Measurements from ENCODE around the gene TRIP12.
"Not testable (repeated sequence)": the region's sequence is repeated elsewhere in the genome, so short reads cannot be mapped to it uniquely, and the experiment has no call there.

TRIP12 gene

GRCh38 chr2:229810786-229811185 lies 111.0 kb downstream of the TRIP12 start:
- Histone ChIP-seq H3K27ac (no peak overlapping the region), H3K9me3 (replicated peaks in 1 of 11) (no peaks in the 10 kb centered on the region), H4K20me1 (peaks cover 0 to 86% (median 8%) of the 10 kb centered on the region in 11 experiments; a peak in 7 of 22 replicates), H3K4me2 (no peak overlapping the region), H3K27me3 (no peaks in the 10 kb centered on the region), H3K36me3 (peaks cover 91 to 100% (median 99%) of the 10 kb centered on the region in 11 experiments), H3K4me3 (no peak overlapping the region), H3K4me1 (peaks cover 0 to under 1% (median 0%) of the 10 kb centered on the region in 10 experiments; a peak in 2 of 20 replicates), H3K9ac (no peak overlapping the region)
- TF ChIP-seq Cebpa-rat (IDR thresholded peaks at IDR 0.05), result no peak

DNA sequence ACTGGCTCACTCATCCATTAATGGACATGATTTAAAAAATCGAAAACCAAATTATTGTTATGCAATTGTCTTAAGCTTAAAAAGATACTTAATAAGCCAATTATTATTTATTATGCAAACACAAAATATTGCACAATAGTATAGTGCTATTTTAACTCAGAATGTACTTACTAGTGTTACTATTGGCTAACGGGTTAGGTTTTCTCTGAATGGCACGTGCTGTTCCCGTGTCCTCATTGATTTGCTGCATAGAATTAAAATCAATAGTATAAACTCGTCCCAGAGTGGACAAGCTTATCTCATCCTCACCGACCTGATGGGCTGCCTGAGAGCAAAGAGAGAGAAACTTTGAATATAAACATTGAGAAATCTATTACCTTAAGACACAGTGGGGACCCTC lies 116.2 kb downstream of the TRIP12 start:
- no peaks in the 10 kb centered on the region for H3K4me1 ChIP-seq
- H4K20me1 ChIP-seq, result peaks cover 0 to 99% (median 16%) of the 10 kb centered on the region in 11 experiments; a peak in 14 of 22 replicates
- H3K36me3 ChIP-seq, result peaks cover 91 to 100% (median 100%) of the 10 kb centered on the region in 11 experiments
- peak in 5 of 11 experiments; percentile 42 to 58 (median 53); a peak in 5 of 22 replicates for TF ChIP-seq Cebpa-rat (IDR thresholded peaks at IDR 0.05)
- H3K27ac ChIP-seq, result no peak overlapping the region
- H3K9ac ChIP-seq, result no peak overlapping the region
- no peaks in the 10 kb centered on the region for H3K27me3 ChIP-seq
- no peak overlapping the region for H3K4me3 ChIP-seq
- no peaks in the 10 kb centered on the region for H3K9me3 ChIP-seq (replicated peaks in 1 of 11)
- no peak overlapping the region for H3K4me2 ChIP-seq

DNA sequence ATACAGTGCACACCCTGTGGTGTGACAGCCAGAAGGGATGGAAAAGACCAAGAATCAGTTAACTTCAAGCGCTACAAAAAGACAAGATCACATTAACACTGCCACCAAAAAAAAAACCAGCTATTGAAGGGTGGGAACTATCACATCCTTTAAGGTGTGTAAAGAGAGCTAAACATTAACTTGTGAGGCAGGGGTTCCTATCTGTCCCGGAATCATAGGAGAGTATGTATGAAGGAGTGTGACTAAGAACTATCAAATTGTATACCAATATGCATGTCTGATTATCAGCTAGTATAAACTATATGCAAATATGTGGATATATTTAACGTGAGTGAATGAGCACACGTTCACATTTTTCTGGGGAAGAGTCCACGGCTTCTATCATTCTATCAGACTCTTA lies 119.0 kb downstream of the TRIP12 start:
- peaks cover 0 to 96% (median 16%) of the 10 kb centered on the region in 11 experiments; a peak in 14 of 22 replicates for H4K20me1 ChIP-seq
- no peak overlapping the region for H3K27ac ChIP-seq
- H3K4me1 ChIP-seq, result no peaks in the 10 kb centered on the region
- TF ChIP-seq Cebpa-rat (IDR thresholded peaks at IDR 0.05), result no peak
- H3K4me3 ChIP-seq, result no peak overlapping the region
- H3K36me3 ChIP-seq, result peaks cover 91 to 100% (median 100%) of the 10 kb centered on the region in 11 experiments
- H3K9me3 ChIP-seq (replicated peaks in 1 of 11), result no peaks in the 10 kb centered on the region
- H3K27me3 ChIP-seq, result no peaks in the 10 kb centered on the region
- H3K9ac ChIP-seq, result no peak overlapping the region
- H3K4me2 ChIP-seq, result no peak overlapping the region

DNA sequence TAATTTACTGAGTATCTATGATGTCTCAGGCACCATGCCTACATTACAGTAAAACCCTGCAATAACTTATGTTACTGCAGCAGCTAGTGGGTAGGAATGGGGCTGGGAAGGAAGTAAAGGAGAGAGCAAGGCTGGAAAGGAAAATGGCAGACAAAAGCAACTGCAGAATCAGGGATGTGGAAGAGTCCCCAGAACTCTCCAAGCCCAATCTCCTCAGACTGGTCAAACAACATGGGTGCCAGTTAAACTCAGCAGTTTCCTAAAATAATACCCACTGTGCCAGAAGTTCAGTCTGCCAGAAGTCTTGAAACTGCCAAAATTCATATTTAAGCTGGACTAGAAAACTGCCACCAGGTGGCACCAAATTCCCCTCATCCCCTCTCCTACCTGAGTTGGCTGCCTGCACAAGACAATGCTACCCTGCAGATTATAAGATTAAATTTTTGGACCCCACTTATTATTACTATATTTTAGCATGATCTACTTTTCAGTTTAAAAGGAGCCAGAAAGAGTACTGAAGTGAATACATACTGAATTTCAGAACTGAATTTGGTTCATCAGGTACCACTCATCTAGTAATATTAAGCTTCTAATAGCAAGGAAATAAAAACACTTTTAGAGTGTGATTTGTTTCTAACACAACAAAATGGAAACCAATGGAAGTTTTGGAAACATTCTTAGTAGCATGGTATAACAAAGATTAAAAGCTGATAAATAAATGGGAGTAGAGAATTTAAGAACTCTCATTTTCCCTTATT lies 120.6 kb downstream of the TRIP12 start:
- H4K20me1 ChIP-seq, result peaks cover 0 to 96% (median 16%) of the 10 kb centered on the region in 11 experiments; a peak in 14 of 22 replicates
- H3K4me2 ChIP-seq, result no peak overlapping the region
- H3K4me1 ChIP-seq, result no peaks in the 10 kb centered on the region
- H3K36me3 ChIP-seq, result peaks cover 91 to 100% (median 100%) of the 10 kb centered on the region in 11 experiments
- H3K27ac ChIP-seq, result no peak overlapping the region
- H3K27me3 ChIP-seq, result no peaks in the 10 kb centered on the region
- no peak for TF ChIP-seq Cebpa-rat (IDR thresholded peaks at IDR 0.05)
- no peak overlapping the region for H3K9ac ChIP-seq
- no peaks in the 10 kb centered on the region for H3K9me3 ChIP-seq (replicated peaks in 1 of 11)
- no peak overlapping the region for H3K4me3 ChIP-seq

DNA sequence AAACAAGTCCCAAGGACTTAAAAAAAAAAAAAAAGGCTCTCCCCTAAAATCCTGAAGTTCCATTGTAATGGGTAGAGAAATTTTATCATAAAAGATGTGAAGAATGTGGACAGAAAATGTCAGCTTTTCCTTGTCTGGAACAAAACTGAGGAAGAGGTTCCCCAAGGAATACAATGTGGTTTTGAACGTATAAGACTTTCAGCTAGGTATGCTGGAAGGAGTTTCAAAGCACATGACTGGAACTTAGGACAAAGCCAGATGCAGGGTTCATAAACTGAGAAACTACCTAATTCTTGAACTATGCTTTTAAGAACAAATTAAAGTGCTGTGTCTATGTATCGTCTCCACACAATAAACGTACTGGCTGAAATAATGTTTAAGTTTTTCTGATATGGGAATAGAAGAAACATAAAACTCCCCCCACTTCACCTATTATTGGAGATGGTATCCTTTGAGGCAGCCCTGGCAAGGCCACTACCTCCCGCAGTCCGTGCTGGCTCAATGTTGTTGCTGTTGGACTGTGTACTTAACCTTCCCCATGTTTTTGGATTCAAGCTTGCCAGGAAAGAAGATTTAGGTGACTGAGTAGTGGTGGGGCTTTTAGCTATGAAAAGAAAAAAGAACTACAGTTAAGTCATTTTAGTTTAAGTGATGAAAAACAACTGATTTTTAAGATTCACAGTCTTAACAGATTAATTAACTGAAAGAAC lies 123.2 kb downstream of the TRIP12 start:
- Histone ChIP-seq H3K27me3 (no peaks in the 10 kb centered on the region), H3K36me3 (peaks cover 93 to 100% (median 100%) of the 10 kb centered on the region in 11 experiments), H3K9ac (no peak overlapping the region), H3K4me1 (no peaks in the 10 kb centered on the region), H3K27ac (no peak overlapping the region), H4K20me1 (peaks cover 0 to 88% (median 16%) of the 10 kb centered on the region in 11 experiments; a peak in 14 of 22 replicates), H3K4me2 (no peak overlapping the region), H3K9me3 (replicated peaks in 1 of 11) (no peaks in the 10 kb centered on the region), H3K4me3 (no peak overlapping the region)
- no peak for TF ChIP-seq Cebpa-rat (IDR thresholded peaks at IDR 0.05)

- Histone ChIP-seq H4K20me1 (peaks cover 0 to 73% (median 0%) of the 10 kb centered on the region in 11 experiments; a peak in 5 of 22 replicates), H3K4me2 (no peak overlapping the region), H3K27me3 (no peaks in the 10 kb centered on the region), H3K9ac (no peak overlapping the region), H3K9me3 (replicated peaks in 1 of 11) (no peaks in the 10 kb centered on the region), H3K4me3 (no peak overlapping the region), H3K4me1 (peaks cover 0 to 4% (median 0%) of the 10 kb centered on the region in 10 experiments; a peak in 1 of 20 replicates), H3K36me3 (peaks cover 97 to 100% (median 99%) of the 10 kb centered on the region in 11 experiments), H3K27ac (no peak overlapping the region)
- no peak for TF ChIP-seq Cebpa-rat (IDR thresholded peaks at IDR 0.05)
Measured at GRCh38 chr2:229795058-229795457, 126.8 kb downstream of the TRIP12 start.

DNA sequence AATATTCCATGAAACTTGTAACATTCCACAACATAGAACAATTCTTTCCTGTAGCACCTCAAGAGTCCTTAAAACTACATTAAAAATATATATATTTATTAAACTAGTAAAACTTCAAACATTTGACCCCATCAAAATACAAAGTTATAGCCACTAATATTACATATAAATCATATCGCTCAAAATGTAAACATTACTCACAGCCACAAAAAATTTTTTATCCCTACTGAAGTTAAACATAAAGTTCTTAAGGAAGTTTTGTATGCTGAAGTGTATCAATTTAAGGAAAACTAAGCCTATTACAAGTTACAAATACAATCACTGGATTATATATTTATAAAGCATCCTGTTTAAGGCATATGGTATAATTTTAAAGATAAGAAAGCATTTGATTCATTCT lies 127.2 kb downstream of the TRIP12 start:
- Histone ChIP-seq H3K36me3 (peaks cover 97 to 100% (median 99%) of the 10 kb centered on the region in 11 experiments), H3K4me1 (peaks cover 0 to 4% (median 0%) of the 10 kb centered on the region in 10 experiments; a peak in 1 of 20 replicates), H3K27me3 (no peaks in the 10 kb centered on the region), H3K4me3 (no peak overlapping the region), H3K9ac (no peak overlapping the region), H3K27ac (no peak overlapping the region), H3K4me2 (no peak overlapping the region), H4K20me1 (peaks cover 0 to 70% (median 0%) of the 10 kb centered on the region in 11 experiments; a peak in 5 of 22 replicates), H3K9me3 (replicated peaks in 1 of 11) (no peaks in the 10 kb centered on the region)
- TF ChIP-seq Cebpa-rat (IDR thresholded peaks at IDR 0.05), result no peak

DNA sequence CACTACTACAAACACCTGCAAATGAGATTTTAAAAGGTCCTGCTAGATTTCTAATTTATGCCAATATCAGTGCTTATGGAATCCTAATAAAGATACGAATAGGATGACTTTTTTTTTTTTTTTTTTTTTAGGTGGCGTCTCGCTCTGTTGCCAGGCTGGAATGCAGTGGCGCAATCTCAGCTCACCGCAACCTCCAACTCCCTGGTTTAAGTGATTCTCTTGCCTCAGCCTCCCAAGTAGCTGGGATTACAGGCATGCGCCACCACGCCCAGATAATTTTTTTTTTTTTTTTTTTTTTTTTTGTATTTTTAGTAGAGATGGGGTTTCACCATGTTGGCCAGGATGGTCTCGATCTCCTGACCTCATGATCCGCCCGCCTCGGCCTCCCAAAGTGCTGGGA lies 135.5 kb downstream of the TRIP12 start:
- Histone ChIP-seq H3K36me3 (peaks cover 85 to 99% (median 92%) of the 10 kb centered on the region in 11 experiments), H4K20me1 (peaks cover 0 to 50% (median 7%) of the 10 kb centered on the region in 11 experiments; a peak in 7 of 22 replicates), H3K4me1 (peaks cover 0 to 25% (median 6%) of the 10 kb centered on the region in 10 experiments; a peak in 11 of 20 replicates)
- not testable (repeated sequence) for H3K27ac ChIP-seq; H3K4me3 ChIP-seq; H3K9me3 ChIP-seq (replicated peaks in 1 of 11); H3K4me2 ChIP-seq; H3K27me3 ChIP-seq; H3K9ac ChIP-seq

- H3K4me1 ChIP-seq, result peaks cover 0 to 25% (median 5%) of the 10 kb centered on the region in 10 experiments; a peak in 10 of 20 replicates
- no peak overlapping the region for H3K9ac ChIP-seq
- H3K27ac ChIP-seq, result no peak overlapping the region
- no peak for TF ChIP-seq Cebpa-rat (IDR thresholded peaks at IDR 0.05)
- H3K4me3 ChIP-seq, result no peak overlapping the region
- no peak overlapping the region for H3K4me2 ChIP-seq
- H3K36me3 ChIP-seq, result peaks cover 80 to 99% (median 88%) of the 10 kb centered on the region in 11 experiments
- H4K20me1 ChIP-seq, result peaks cover 4 to 65% (median 21%) of the 10 kb centered on the region in 11 experiments; a peak in 15 of 22 replicates
- no peaks in the 10 kb centered on the region for H3K27me3 ChIP-seq
- no peaks in the 10 kb centered on the region for H3K9me3 ChIP-seq (replicated peaks in 1 of 11)
Measured at GRCh38 chr2:229784791-229785190, 137.0 kb downstream of the TRIP12 start.
